GM12865 (cell line): ENCODE measurements around the gene GPC6.

Experiments used
- DNase-seq: peaks from one replicate; pipeline ENCODE4 v3.0.0; 2010; ENCODE audit warnings: low read depth
- H3K4me3 ChIP-seq: 2 replicates; pipeline ENCODE4 v1.5.1; 2011; ENCODE audit warnings: mild to moderate bottlenecking, low read depth, low read length, control low read depth
- TF ChIP-seq, protein P1 (sequence below): IDR thresholded peaks from 2 replicates; pipeline ENCODE4 v1.5.1; 2011; ENCODE audit warnings: low read length, control low read depth, low read depth, inconsistent platforms; ENCODE audit not compliant: insufficient read depth; ENCODE audit errors: missing control alignments

The GPC6 gene

DNA sequence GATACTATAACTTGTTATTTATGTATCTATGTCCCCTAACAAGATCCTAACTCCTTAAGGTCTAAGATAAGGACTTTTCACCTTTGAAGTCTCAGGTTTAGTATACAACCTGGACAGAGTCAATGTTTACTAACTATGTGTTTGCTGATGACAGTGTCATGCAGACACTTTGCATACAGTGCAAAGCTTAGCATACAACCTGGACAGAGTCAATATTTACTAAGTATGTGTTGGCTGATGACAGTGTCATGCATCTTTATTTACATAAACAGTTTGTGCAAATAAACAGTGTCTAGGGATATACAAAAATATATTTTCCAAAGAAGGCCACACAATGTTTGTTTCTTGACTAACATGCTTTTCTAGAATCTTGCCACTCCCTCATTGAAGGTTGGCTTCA is 1218.2 kb downstream of the GPC6 start:
- H3K4me3 ChIP-seq, result no peak overlapping the region
- DNase-seq, result no peak
- TF ChIP-seq, protein P1, sequence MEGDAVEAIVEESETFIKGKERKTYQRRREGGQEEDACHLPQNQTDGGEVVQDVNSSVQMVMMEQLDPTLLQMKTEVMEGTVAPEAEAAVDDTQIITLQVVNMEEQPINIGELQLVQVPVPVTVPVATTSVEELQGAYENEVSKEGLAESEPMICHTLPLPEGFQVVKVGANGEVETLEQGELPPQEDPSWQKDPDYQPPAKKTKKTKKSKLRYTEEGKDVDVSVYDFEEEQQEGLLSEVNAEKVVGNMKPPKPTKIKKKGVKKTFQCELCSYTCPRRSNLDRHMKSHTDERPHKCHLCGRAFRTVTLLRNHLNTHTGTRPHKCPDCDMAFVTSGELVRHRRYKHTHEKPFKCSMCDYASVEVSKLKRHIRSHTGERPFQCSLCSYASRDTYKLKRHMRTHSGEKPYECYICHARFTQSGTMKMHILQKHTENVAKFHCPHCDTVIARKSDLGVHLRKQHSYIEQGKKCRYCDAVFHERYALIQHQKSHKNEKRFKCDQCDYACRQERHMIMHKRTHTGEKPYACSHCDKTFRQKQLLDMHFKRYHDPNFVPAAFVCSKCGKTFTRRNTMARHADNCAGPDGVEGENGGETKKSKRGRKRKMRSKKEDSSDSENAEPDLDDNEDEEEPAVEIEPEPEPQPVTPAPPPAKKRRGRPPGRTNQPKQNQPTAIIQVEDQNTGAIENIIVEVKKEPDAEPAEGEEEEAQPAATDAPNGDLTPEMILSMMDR, result no peak

DNA sequence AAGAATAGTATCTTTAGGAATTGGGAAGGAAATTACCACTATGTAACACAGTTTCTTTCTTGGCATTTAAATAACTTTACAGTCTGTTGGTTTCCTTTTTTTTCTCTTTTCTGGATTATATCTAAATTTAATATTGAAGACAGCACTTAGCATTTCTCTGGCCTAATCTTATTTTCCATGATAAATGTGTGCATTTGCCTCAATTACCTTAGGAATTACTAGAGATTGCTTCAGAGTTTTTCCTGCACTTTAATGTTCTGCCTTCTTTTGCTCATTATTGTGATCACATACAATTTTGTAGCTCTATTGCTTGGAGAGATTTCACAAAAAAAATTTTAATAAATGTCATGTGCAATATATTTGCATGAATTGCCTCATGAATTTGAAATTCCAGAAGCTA is 1227.7 kb downstream of the GPC6 start:
- TF ChIP-seq, protein P1, result no peak
- H3K4me3 ChIP-seq, result no peak overlapping the region
- DNase-seq, result no peak

GRCh38 chr13:94454906-94455305 is 1228.3 kb downstream of the GPC6 start:
- H3K4me3 ChIP-seq, result no peak overlapping the region
- TF ChIP-seq, protein P1, result no peak
- no peak for DNase-seq

DNA sequence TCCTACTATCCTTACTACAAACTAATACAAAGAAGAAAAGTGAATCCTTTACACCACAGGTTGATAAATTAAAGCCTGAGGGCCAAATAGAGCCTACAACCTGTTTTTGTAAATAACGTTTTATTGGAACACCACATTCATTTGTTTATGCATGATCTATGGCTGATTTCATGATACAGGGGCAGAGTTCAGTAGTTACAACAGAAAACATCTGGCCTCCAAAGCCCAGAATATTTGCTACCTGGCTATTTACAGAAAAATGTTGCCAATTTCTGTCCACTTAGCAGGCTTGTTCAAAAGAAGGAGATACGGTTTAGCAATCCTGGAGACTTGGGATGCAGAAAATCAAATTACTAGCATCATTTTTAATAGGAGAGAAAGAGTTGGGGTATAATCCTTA is 1228.8 kb downstream of the GPC6 start:
- H3K4me3 ChIP-seq, result no peak overlapping the region
- TF ChIP-seq, protein P1, result no peak
- DNase-seq, result no peak
